ENCODE measurements around the gene DMBT1. TPM values are rescaled to one million over a fixed set of nuclear protein-coding genes. Genes with fewer than 3 reads are reported as not detected.

Gene DMBT1
- total and polyA plus RNA-seq, 12 donors, result under 0.01 to 0.32 (median 0.15) TPM; not detected in 7

DNA sequence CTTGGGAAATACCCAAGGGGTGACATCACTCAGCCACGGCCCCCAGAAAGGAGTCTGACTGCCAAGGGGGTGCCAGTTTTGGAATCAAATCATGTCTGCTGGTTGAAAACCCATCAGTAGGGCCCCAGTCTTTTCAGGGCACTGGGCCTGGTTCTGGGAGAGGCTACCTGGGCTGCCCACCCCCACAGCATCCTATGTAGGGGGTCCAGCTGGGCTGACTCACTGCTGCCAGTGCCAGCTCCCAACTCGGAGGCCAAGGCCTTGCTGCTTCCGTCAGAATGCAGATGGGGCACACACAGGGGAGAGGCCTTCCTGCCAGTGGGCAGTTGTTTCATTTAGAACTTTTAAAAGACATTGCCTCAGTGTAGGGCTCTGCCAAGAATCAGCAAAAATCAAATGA, 39.5 kb upstream of the DMBT1 start:
- WGBS, 4 donors, result 39 to 52% (median 46%) methylated on average over 3 of the region's 3 CpGs
- TF ChIP-seq, protein P1, sequence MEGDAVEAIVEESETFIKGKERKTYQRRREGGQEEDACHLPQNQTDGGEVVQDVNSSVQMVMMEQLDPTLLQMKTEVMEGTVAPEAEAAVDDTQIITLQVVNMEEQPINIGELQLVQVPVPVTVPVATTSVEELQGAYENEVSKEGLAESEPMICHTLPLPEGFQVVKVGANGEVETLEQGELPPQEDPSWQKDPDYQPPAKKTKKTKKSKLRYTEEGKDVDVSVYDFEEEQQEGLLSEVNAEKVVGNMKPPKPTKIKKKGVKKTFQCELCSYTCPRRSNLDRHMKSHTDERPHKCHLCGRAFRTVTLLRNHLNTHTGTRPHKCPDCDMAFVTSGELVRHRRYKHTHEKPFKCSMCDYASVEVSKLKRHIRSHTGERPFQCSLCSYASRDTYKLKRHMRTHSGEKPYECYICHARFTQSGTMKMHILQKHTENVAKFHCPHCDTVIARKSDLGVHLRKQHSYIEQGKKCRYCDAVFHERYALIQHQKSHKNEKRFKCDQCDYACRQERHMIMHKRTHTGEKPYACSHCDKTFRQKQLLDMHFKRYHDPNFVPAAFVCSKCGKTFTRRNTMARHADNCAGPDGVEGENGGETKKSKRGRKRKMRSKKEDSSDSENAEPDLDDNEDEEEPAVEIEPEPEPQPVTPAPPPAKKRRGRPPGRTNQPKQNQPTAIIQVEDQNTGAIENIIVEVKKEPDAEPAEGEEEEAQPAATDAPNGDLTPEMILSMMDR (IDR thresholded peaks at IDR 0.05), result no peak
- no peak for TF ChIP-seq POLR2A (IDR thresholded peaks at IDR 0.05)
- Histone ChIP-seq H3K9me3 (replicated peaks in 1 of 3) (no peaks in the 10 kb centered on the region), H3K36me3 (replicated peaks in 1 of 2) (no peaks in the 10 kb centered on the region), H3K27me3 (peaks cover 4% of the 10 kb centered on the region), H3K4me3 (no peak overlapping the region), H3K4me1 (replicated peaks in 1 of 2) (no peaks in the 10 kb centered on the region), H3K27ac (no peak overlapping the region)
- DNase-seq, result no peak
- intact Hi-C loops (cut with DNase I), result no loop called here

DNA sequence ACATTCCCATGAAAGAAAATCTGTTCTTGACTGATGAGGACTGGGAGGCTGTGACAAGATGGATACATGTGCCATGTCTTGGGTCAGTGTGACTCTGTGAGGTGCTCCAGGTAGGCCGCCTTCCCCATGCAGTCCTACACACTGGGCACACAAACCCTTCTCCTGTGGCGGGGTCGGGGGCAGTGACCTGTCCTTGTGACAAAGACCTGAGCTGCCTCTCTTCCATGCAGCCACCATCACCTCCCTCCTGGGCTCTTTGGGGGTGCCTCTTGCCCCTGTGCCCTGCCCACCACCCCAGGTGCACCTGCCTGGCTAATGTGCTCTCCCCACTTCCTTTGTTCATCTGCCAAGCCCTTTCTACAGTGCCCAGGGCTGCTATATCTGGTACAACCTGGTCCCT, 35.7 kb upstream of the DMBT1 start:
- Histone ChIP-seq H3K27me3 (peaks cover 4% of the 10 kb centered on the region), H3K36me3 (replicated peaks in 1 of 2) (no peaks in the 10 kb centered on the region), H3K4me1 (replicated peaks in 1 of 2) (no peaks in the 10 kb centered on the region), H3K27ac (no peak overlapping the region), H3K4me3 (no peak overlapping the region), H3K9me3 (replicated peaks in 1 of 3) (no peaks in the 10 kb centered on the region)
- DNase-seq, result no peak
- 79 to 100% (median 89%) methylated on average over 2 to 3 of the region's 3 CpGs for WGBS, 4 donors
- no peak for TF ChIP-seq POLR2A (IDR thresholded peaks at IDR 0.05)
- TF ChIP-seq, protein P1 (IDR thresholded peaks at IDR 0.05), result no peak
- intact Hi-C loops (cut with DNase I), result no loop called here

DNA sequence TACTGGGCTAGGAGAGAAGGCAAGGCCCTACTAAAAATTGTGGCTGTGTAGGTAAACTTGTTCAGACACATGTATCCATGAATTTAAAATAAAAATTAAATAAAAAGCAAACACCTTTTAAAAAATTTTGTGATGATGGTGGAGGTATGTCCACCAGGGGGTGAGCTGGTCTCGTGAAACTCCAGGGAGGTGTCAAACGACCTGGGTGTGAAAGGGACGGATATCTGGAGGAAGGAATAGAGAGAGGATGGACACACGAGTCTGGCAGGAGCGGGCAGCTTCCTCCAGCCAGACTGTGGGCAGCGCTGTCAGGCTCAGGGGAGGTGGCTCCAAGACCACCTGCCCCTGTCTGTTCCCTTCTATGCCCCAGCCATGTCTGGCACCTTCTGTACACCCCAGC, 34.8 kb upstream of the DMBT1 start:
- Histone ChIP-seq H3K4me1 (replicated peaks in 1 of 2) (no peaks in the 10 kb centered on the region), H3K27ac (no peak overlapping the region), H3K4me3 (no peak overlapping the region), H3K9me3 (replicated peaks in 1 of 3) (no peaks in the 10 kb centered on the region), H3K36me3 (replicated peaks in 1 of 2) (no peaks in the 10 kb centered on the region), H3K27me3 (peaks cover 4% of the 10 kb centered on the region)
- intact Hi-C loops (cut with DNase I), result no loop called here
- 46 to 54% (median 48%) methylated on average over 6 of the region's 6 CpGs for WGBS, 4 donors
- peak in 1 of 7 donors; percentile 17 for DNase-seq
- no peak for TF ChIP-seq POLR2A (IDR thresholded peaks at IDR 0.05)
- TF ChIP-seq, protein P1 (IDR thresholded peaks at IDR 0.05), result peak in 4 of 6 experiments; percentile 18 to 36 (median 31)

DNA sequence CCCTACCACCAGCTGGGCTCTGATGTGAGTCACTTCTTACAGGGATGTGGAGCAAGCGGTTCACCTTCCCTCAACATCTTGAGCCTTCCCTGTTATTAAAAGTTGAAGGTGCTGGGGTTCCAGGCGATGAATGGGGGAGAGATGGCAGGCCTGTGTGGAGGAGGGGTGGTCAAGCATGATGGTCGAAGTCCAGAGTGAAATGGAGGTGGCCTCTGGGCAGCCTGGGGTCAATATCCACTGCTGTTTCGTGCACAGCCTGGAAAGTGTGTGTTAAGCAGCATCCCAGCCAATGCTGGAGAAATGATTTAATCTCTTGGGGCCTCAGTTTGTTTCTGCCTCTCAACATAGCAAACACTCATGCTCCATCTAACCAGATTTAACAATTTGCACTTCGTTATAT, 33.7 kb upstream of the DMBT1 start:
- Histone ChIP-seq H3K4me3 (no peak overlapping the region), H3K9me3 (replicated peaks in 1 of 3) (no peaks in the 10 kb centered on the region), H3K36me3 (replicated peaks in 1 of 2) (no peaks in the 10 kb centered on the region), H3K27ac (no peak overlapping the region), H3K4me1 (replicated peaks in 1 of 2) (no peaks in the 10 kb centered on the region), H3K27me3 (peaks cover 4% of the 10 kb centered on the region)
- DNase-seq, result no peak
- 74 to 80% (median 80%) methylated on average over 5 of the region's 5 CpGs for WGBS, 4 donors
- intact Hi-C loops (cut with DNase I), result no loop called here
- TF ChIP-seq POLR2A (IDR thresholded peaks at IDR 0.05), result no peak
- TF ChIP-seq, protein P1 (IDR thresholded peaks at IDR 0.05), result no peak
